Vagina (tissue), 2 donors: ENCODE data around the gene KLF3. TPM values are rescaled to one million over a fixed set of nuclear protein-coding genes. Genes with fewer than 3 reads are reported as not detected.
"Not testable (repeated sequence)": the region's sequence is repeated elsewhere in the genome, so short reads cannot be mapped to it uniquely, and the experiment has no call there.

Experiments used
- DNase-seq, 2 donors: peaks; one replicate each; pipeline ENCODE4 v3.0.0-alpha.2; 2017; ENCODE audit errors: extremely low spot score in 2 of 2
- H3K27ac ChIP-seq: fragments of 200-600 bp; sonication (generic); one replicate; pipeline ENCODE4 v1.5.1; 2019
- H3K27me3 ChIP-seq: fragments of 200-600 bp; sonication (generic); one replicate; pipeline ENCODE4 v1.5.1; 2019
- H3K36me3 ChIP-seq, 2 donors: fragments of 200-600 bp; sonication (generic); one replicate each; pipeline ENCODE4 v1.5.1; 2017 to 2019
- H3K4me1 ChIP-seq: fragments of 200-600 bp; sonication (generic); one replicate; pipeline ENCODE4 v1.5.1; 2019
- H3K4me3 ChIP-seq, 2 donors: fragments of 200-600 bp; sonication (generic); 1 replicate in 1 of 2; 2 replicates in 1 of 2; pipeline ENCODE4 v1.5.1; 2016 to 2019
- H3K9me3 ChIP-seq: fragments of 200-600 bp; sonication (generic); one replicate; pipeline ENCODE4 v1.5.1; 2019
- POLR2A ChIP-seq, 2 donors: fragments of 450-650 bp; IDR thresholded peaks; one replicate each; pipeline ENCODE4 v1.6.1; 2017; ENCODE audit warnings: antibody characterized with exemption in 2 of 2, mild to moderate bottlenecking in 2 of 2, moderate library complexity in 2 of 2
- POLR2AphosphoS5 ChIP-seq, 2 donors: sonication (generic); formaldehyde crosslinking; IDR thresholded peaks; one replicate each; pipeline ENCODE4 v1.9.0; 2017; ENCODE audit warnings: antibody characterized with exemption in 2 of 2, mild to moderate bottlenecking in 2 of 2, low read depth in 1 of 2; ENCODE audit not compliant: insufficient read depth in 1 of 2
- intact Hi-C: fragments of 100-400 bp; cut with DNase I; formaldehyde crosslinking; loops from one replicate; pipeline ENCODE4 v1.15.1; 2023
- total RNA-seq: library from RNA; depleted of rRNA; stranded (reverse); fragments of >200 nt; gene quantifications from one replicate; pipeline ENCODE4 v1.2.3, GENCODE V29; 2016
- TF ChIP-seq, protein P1 (sequence below), 3 experiments: fragments of 450-650 bp in 2 of 3; fragments of 200-600 bp in 1 of 3; sonication (generic) in 1 of 3; IDR thresholded peaks; one replicate each; pipeline ENCODE4 v1.5.1; 2017 to 2019; ENCODE audit warnings: antibody characterized with exemption in 3 of 3, mild to moderate bottlenecking in 2 of 3, moderate library complexity in 2 of 3

Gene KLF3
- total RNA-seq, 1 donor from 2014 or later: 85.4 TPM

DNA sequence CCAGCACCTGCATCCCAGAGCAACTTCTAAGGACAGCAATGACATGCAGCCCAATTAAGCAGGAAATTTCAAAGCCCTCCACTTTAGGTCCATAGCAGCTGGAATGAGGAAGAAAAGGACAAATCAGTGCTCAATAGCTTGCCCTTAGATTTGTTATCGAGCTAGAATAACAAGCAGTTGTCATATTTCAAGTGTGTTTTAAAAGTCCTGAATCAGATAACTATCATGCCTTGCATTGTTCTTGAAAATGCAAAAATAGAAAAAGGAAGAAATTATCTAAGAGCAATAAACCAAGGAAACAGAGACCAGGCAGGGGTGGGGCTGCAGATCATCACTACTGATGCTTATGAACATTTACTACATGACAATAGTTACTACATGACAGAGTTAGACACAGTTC is 43.9 kb upstream of the KLF3 start:
- TF ChIP-seq POLR2AphosphoS5 (IDR thresholded peaks at IDR 0.05; ENCODE audit: insufficient read depth in 1 of 2, low read depth in 1 of 2): no peak
- TF ChIP-seq, protein P1, sequence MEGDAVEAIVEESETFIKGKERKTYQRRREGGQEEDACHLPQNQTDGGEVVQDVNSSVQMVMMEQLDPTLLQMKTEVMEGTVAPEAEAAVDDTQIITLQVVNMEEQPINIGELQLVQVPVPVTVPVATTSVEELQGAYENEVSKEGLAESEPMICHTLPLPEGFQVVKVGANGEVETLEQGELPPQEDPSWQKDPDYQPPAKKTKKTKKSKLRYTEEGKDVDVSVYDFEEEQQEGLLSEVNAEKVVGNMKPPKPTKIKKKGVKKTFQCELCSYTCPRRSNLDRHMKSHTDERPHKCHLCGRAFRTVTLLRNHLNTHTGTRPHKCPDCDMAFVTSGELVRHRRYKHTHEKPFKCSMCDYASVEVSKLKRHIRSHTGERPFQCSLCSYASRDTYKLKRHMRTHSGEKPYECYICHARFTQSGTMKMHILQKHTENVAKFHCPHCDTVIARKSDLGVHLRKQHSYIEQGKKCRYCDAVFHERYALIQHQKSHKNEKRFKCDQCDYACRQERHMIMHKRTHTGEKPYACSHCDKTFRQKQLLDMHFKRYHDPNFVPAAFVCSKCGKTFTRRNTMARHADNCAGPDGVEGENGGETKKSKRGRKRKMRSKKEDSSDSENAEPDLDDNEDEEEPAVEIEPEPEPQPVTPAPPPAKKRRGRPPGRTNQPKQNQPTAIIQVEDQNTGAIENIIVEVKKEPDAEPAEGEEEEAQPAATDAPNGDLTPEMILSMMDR (IDR thresholded peaks at IDR 0.05): no peak
- no peak for TF ChIP-seq POLR2A (IDR thresholded peaks at IDR 0.05)
- Histone ChIP-seq H3K36me3 (no peaks in the 10 kb centered on the region), H3K27ac (no peak overlapping the region), H3K4me3 (no peak overlapping the region), H3K4me1 (peaks cover 25% of the 10 kb centered on the region), H3K9me3 (no peaks in the 10 kb centered on the region), H3K27me3 (no peaks in the 10 kb centered on the region)
- DNase-seq: no peak
- intact Hi-C loops: no loop called here

GRCh38 chr4:38620527-38621027 is 43.4 kb upstream of the KLF3 start:
- peak overlapping the region; percentile 15 for H3K27ac ChIP-seq
- TF ChIP-seq POLR2A (IDR thresholded peaks at IDR 0.05): no peak
- TF ChIP-seq, protein P1 (IDR thresholded peaks at IDR 0.05): no peak
- TF ChIP-seq POLR2AphosphoS5 (IDR thresholded peaks at IDR 0.05; ENCODE audit: insufficient read depth in 1 of 2, low read depth in 1 of 2): no peak
- no peaks in the 10 kb centered on the region for H3K27me3 ChIP-seq
- intact Hi-C loops: no loop called here
- no peaks in the 10 kb centered on the region for H3K9me3 ChIP-seq
- H3K36me3 ChIP-seq: no peaks in the 10 kb centered on the region
- H3K4me3 ChIP-seq: no peak overlapping the region
- no peak for DNase-seq
- H3K4me1 ChIP-seq: peaks cover 25% of the 10 kb centered on the region

DNA sequence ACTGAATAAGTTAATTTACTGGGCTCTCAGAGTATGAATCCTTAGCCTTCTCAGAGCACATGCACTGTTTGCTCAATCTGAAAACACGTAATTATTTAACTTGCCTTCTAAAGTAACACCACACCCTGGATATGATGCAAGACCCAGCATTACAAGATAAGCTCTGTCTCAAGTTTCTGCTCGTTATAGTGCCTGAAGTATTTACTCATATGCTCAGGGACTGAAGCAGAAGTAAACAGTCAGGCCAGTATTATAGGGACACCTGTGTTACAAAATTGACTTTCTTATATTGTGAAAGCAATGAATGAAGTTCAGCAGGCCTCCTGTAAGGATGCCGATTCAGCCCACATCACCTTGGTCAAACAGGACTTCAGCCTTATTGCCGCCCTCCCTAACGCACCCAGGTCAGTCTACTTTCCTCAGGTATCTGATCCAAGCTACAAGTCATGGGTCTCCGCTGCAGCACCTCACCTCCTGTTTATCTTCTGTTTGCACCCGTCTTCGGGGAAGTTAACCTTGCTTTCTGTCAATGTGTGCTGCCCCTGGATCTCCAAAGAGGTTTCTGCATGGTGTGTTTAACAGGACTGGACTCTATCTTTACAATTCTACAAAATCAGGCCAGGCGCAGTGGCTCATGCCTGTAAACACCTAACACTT is 42.8 kb upstream of the KLF3 start:
- Histone ChIP-seq H3K27me3 (no peaks in the 10 kb centered on the region), H3K4me3 (no peak overlapping the region), H3K4me1 (peaks cover 25% of the 10 kb centered on the region), H3K36me3 (no peaks in the 10 kb centered on the region), H3K9me3 (no peaks in the 10 kb centered on the region), H3K27ac (peak overlapping the region; percentile 52)
- no peak for DNase-seq
- intact Hi-C loops: no loop called here
- TF ChIP-seq POLR2AphosphoS5 (IDR thresholded peaks at IDR 0.05; ENCODE audit: insufficient read depth in 1 of 2, low read depth in 1 of 2): peak in 1 of 2 donors; percentile 94
- no peak for TF ChIP-seq POLR2A (IDR thresholded peaks at IDR 0.05)

- Histone ChIP-seq H3K4me1 (peaks cover 25% of the 10 kb centered on the region), H3K36me3 (no peaks in the 10 kb centered on the region), H3K9me3 (no peaks in the 10 kb centered on the region), H3K27me3 (no peaks in the 10 kb centered on the region), H3K4me3 (no peak overlapping the region), H3K27ac (peak overlapping the region; percentile 52)
- intact Hi-C loops: no loop called here
- DNase-seq: no peak
- TF ChIP-seq, protein P1 (IDR thresholded peaks at IDR 0.05): no peak
- no peak for TF ChIP-seq POLR2AphosphoS5 (IDR thresholded peaks at IDR 0.05; ENCODE audit: insufficient read depth in 1 of 2, low read depth in 1 of 2)
- no peak for TF ChIP-seq POLR2A (IDR thresholded peaks at IDR 0.05)
Measured at GRCh38 chr4:38621831-38622230, 42.2 kb upstream of the KLF3 start.

- peaks cover 25% of the 10 kb centered on the region for H3K4me1 ChIP-seq
- H3K9me3 ChIP-seq, H3K4me3 ChIP-seq, H3K27ac ChIP-seq, DNase-seq, H3K27me3 ChIP-seq, H3K36me3 ChIP-seq, intact Hi-C loops: not testable (repeated sequence)
Measured at GRCh38 chr4:38622340-38622739, 41.7 kb upstream of the KLF3 start.

DNA sequence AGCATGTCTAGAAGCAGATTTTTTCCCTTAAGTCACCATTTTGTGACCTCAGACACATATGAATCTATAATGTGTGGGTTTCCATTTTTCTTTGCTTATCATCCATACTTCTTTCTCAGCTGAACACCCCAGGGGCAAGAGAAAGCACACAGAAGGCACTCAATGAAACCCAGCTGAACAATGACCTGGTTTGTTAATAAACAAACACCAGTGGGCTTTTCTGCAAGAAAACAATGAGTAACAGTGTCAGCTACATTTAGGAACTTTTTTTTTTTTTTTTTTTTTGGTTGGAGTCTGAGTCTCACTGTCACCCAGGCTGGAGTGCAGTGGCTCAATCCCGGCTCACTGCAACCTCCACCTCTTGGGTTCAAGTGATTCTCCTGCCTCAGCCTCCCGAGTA is 40.7 kb upstream of the KLF3 start:
- Histone ChIP-seq H3K27me3 (no peaks in the 10 kb centered on the region), H3K36me3 (no peaks in the 10 kb centered on the region), H3K27ac (no peak overlapping the region), H3K4me3 (no peak overlapping the region), H3K4me1 (peaks cover 25% of the 10 kb centered on the region), H3K9me3 (no peaks in the 10 kb centered on the region)
- TF ChIP-seq, protein P1 (IDR thresholded peaks at IDR 0.05): no peak
- TF ChIP-seq POLR2A (IDR thresholded peaks at IDR 0.05) (no peak), POLR2AphosphoS5 (IDR thresholded peaks at IDR 0.05; ENCODE audit: insufficient read depth in 1 of 2, low read depth in 1 of 2) (no peak)
- DNase-seq: no peak
- intact Hi-C loops: no loop called here
